T-helper 2 cell treated with Interferon-gamma antibody and Interleukin-4, amounts not matched to agents 5 μg/mL and 100 μg/mL, for 36 hours (primary cell): ENCODE data around the gene C14orf39.
"Not testable (repeated sequence)": the region's sequence is repeated elsewhere in the genome, so short reads cannot be mapped to it uniquely, and the experiment has no call there.

Experiments
- DNase-seq: peaks from one replicate; pipeline ENCODE4 v3.0.0; 2021; ENCODE audit warnings: low spot score
- H3K27ac Mint-ChIP-seq: one replicate; pipeline ENCODE4 v1.8.0; 2021; ENCODE audit warnings: mild to moderate bottlenecking, mixed read lengths
- H3K27me3 Mint-ChIP-seq: one replicate; pipeline ENCODE4 v1.8.0; 2021; ENCODE audit warnings: low read depth, mixed read lengths
- H3K36me3 Mint-ChIP-seq: one replicate; pipeline ENCODE4 v1.8.0; 2021; ENCODE audit warnings: low read depth, mixed read lengths
- H3K4me1 Mint-ChIP-seq: one replicate; pipeline ENCODE4 v1.8.0; 2021; ENCODE audit warnings: low read depth, mixed read lengths
- H3K4me3 Mint-ChIP-seq: one replicate; pipeline ENCODE4 v1.8.0; 2022; ENCODE audit warnings: mild to moderate bottlenecking, moderate library complexity, mixed read lengths
- H3K9me3 Mint-ChIP-seq: one replicate; pipeline ENCODE4 v1.8.0; 2021; ENCODE audit warnings: mixed read lengths

The C14orf39 gene

DNA sequence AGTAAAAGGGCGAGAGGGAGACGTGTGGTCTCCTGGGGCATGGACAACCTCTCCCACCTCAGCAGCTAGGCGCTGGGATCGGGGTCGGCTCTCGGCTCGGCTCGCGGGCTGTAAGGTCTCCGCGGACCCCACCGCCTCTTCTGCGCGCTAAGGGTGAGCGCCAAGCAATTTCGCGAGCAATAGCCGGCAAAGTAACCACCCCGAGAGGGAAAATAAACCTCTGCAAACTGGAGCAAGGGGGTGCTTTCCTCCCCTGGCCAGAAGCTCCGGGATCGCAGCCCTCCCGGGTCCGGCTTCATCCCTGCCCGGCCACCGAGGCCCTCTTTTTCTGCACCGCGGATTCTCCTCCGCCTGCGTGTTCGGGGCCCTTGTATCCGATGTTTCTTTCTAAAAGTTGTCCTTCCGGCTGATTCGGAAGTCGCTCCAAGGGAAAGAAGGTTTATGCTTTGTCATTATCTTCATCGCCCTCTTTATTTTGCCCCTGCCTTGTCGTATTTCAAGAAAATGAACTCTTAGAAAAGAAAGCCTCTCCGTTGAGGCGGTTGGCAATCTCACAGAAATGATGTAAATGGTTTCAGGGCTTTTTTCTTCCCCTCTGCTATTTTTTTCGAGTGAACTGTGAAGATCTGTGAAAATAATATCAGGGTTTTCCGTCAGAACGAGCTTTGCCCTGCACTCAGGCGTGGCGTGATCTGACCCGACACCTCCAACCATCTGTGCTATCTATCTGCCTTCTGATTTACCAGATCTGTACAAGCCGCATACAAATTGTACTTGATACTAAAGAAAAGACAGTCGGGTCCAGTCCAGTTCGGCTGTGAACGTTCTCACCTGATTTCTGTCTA, 21.3 kb upstream of the C14orf39 start:
- Mint-ChIP-seq H3K9me3 (no peaks in the 10 kb centered on the region), H3K27me3 (peaks cover 89% of the 10 kb centered on the region), H3K4me1 (peaks cover 4% of the 10 kb centered on the region), H3K36me3 (no peaks in the 10 kb centered on the region), H3K27ac (no peak overlapping the region), H3K4me3 (no peak overlapping the region)
- DNase-seq, result no peak

DNA sequence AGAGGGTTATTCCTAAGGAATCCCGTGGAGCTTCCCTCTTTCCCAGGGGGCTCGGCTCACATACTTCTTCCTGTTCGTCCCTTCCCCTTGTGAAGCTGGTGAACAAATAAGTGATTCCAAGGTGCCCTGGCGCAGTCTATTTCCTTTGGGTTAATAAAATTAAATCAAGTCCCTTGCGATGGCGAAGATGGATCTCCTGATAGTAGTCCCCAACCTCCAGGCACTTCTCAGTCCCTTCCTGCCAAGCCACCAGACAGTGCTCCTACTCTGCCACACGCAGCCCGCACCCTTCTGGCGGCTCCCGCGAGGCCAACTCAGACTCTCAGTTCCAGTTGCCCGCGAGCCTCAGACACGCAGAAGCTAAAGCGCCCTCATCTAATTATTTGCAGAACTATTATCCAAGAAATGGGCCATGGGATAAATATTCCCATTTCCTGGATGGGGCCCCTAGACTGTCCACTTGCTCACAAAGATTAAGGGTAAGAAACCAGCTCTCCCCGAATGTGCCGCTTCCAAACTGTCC, 20.7 kb upstream of the C14orf39 start:
- peaks cover 86% of the 10 kb centered on the region for H3K27me3 Mint-ChIP-seq
- no peak for DNase-seq
- H3K4me3 Mint-ChIP-seq, result no peak overlapping the region
- H3K4me1 Mint-ChIP-seq, result peaks cover 4% of the 10 kb centered on the region
- no peaks in the 10 kb centered on the region for H3K36me3 Mint-ChIP-seq
- H3K9me3 Mint-ChIP-seq, result no peaks in the 10 kb centered on the region
- no peak overlapping the region for H3K27ac Mint-ChIP-seq

DNA sequence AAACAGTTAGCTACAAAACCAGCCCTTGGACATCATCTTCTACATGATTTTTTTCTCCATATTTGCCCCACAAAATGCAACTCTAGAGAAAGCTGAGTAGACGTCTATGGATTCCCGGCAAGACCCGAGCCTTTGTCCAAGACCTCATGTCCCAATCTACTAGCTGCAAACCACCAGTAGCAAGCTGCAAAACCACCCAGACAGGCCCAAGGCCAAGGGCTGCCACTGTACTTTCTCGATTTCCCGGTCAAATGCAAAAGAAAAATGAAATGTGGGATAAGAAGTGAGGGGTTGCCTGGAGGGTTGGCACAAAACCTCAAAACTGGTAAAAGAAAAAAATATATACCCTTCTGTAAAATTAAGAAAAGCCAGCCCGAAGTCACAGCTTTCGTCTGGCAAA, 20.1 kb upstream of the C14orf39 start:
- no peaks in the 10 kb centered on the region for H3K9me3 Mint-ChIP-seq
- no peaks in the 10 kb centered on the region for H3K36me3 Mint-ChIP-seq
- H3K27ac Mint-ChIP-seq, result no peak overlapping the region
- H3K4me3 Mint-ChIP-seq, result no peak overlapping the region
- no peak for DNase-seq
- H3K4me1 Mint-ChIP-seq, result peaks cover 4% of the 10 kb centered on the region
- peaks cover 85% of the 10 kb centered on the region for H3K27me3 Mint-ChIP-seq

GRCh38 chr14:60505448-60505847, 19.6 kb upstream of the C14orf39 start:
- Mint-ChIP-seq H3K4me3 (no peak overlapping the region), H3K27me3 (peaks cover 82% of the 10 kb centered on the region), H3K4me1 (peaks cover 4% of the 10 kb centered on the region), H3K36me3 (no peaks in the 10 kb centered on the region), H3K27ac (no peak overlapping the region), H3K9me3 (no peaks in the 10 kb centered on the region)
- no peak for DNase-seq

DNA sequence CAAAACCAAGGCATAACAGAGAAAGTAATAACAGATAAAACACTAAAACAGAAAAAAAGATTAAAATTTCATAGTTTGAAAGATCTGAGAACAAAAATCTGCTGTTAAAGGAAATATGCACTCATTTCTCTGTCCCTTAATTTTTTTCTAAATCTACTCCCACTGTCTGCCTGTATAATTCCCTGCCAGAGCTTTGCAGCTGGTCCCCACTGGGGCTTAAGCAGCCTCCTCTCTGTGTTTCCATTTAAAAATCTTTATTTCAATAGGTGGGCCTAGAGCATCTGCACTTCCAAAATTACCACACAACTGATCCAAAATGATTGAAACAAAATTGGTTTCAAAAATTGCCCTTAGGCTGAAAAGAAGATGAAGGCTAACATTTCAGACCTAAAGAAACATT, 16.7 kb upstream of the C14orf39 start:
- DNase-seq, result no peak
- no peak overlapping the region for H3K4me3 Mint-ChIP-seq
- no peaks in the 10 kb centered on the region for H3K9me3 Mint-ChIP-seq
- H3K27ac Mint-ChIP-seq, result no peak overlapping the region
- no peaks in the 10 kb centered on the region for H3K4me1 Mint-ChIP-seq
- H3K36me3 Mint-ChIP-seq, result no peaks in the 10 kb centered on the region
- peaks cover 56% of the 10 kb centered on the region for H3K27me3 Mint-ChIP-seq

DNA sequence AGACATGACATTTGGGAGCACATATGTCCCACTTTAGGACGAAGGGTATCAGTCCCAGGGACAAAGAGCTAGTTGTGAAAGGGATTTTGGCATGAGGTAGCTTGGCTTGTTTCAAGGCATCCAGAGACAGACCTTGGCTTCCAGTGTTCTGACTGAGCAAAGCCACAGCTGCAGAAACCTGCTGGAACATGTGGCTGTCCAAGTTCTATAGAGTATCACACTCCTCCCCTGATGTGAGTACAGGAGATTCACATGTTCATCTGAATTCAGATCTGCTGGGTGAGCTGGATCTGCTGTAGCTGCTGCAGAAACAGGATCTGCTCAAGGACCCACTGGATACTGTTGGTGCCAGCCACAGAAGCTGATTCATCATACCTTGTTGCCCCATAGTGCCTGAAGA, 10.1 kb upstream of the C14orf39 start:
- peaks cover 15% of the 10 kb centered on the region for H3K27me3 Mint-ChIP-seq
- no peaks in the 10 kb centered on the region for H3K4me1 Mint-ChIP-seq
- no peaks in the 10 kb centered on the region for H3K9me3 Mint-ChIP-seq
- no peaks in the 10 kb centered on the region for H3K36me3 Mint-ChIP-seq
- no peak for DNase-seq
- H3K4me3 Mint-ChIP-seq, result no peak overlapping the region
- no peak overlapping the region for H3K27ac Mint-ChIP-seq

DNA sequence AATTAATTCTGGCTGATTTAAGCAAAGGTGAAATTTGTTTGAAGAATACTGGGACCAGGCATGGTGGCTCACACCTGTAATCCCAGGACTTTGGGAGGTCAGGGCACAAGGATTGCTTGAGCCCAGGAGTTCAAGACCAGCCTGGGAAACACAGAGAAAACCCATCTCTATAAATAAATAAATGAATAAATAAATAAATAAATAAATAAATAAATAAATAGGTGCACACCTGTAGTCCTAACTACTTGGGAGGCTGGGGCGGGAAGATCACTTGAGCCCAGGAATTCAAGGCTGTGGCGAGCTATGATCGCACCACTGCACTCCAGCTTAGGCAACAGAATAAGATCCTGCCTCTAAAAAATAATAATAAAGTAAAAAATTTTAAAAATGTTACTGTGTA, 4.4 kb upstream of the C14orf39 start:
- no peak overlapping the region for H3K27ac Mint-ChIP-seq
- peaks cover 3% of the 10 kb centered on the region for H3K4me1 Mint-ChIP-seq
- DNase-seq, result no peak
- H3K27me3 Mint-ChIP-seq, result peaks cover 11% of the 10 kb centered on the region
- no peak overlapping the region for H3K4me3 Mint-ChIP-seq
- H3K36me3 Mint-ChIP-seq, result no peaks in the 10 kb centered on the region
- no peaks in the 10 kb centered on the region for H3K9me3 Mint-ChIP-seq

GRCh38 chr14:60488175-60488574, 2.3 kb upstream of the C14orf39 start:
- Mint-ChIP-seq H3K4me1 (peaks cover 3% of the 10 kb centered on the region), H3K9me3 (no peaks in the 10 kb centered on the region), H3K4me3 (no peak overlapping the region), H3K27ac (no peak overlapping the region), H3K36me3 (no peaks in the 10 kb centered on the region), H3K27me3 (peaks cover 13% of the 10 kb centered on the region)
- no peak for DNase-seq

DNA sequence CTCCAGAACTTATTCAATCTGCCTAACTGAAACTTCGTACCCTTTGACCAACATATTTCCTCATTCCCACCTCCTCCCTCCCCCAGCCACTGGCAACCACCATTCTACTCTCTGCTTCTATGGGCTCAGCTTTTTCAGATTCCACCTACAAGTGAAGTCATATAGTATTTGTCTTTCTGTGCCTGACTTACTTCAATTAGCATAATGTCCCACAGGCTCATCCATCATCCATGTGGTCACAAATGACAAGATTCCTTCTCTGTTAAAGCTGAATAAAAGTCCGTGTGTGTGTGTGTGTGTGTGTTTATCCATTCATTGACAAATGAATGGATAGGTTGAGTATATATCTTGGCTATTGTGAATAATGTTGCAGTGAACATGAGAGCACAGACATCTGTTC, 1.3 kb upstream of the C14orf39 start:
- Mint-ChIP-seq H3K36me3 (no peaks in the 10 kb centered on the region), H3K27ac (no peak overlapping the region), H3K4me3 (no peak overlapping the region), H3K9me3 (no peaks in the 10 kb centered on the region), H3K27me3 (peaks cover 16% of the 10 kb centered on the region), H3K4me1 (peaks cover 3% of the 10 kb centered on the region)
- DNase-seq, result no peak

DNA sequence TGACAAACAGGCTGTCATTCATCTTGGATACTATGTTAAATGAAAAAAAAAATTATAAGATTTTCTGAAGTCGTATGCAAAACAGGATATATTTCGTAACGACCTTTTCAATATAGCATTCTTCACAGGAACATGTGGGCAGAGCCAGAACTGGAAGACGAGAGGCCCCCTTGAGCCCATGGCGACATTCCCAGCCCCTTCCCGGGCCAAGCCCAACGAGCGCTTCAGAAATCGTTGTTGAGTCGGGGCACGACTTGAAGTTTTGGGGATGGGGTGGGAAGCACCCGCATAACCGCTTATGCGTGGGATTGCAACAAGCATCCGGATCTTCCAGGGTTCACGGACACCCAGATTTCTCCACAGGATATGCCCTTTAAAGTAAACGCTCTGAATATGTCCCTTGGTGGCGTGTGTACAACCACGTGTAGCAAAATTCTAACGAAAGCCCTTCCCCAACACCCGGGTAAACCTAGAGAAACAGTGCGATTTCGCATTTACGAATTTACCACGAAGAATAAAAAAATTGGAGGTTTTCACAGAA, 736 bp downstream of the C14orf39 start:
- no peak overlapping the region for H3K27ac Mint-ChIP-seq
- peak overlapping the region; percentile 10 for H3K4me3 Mint-ChIP-seq
- peaks cover 3% of the 10 kb centered on the region for H3K4me1 Mint-ChIP-seq
- peaks cover 11% of the 10 kb centered on the region for H3K27me3 Mint-ChIP-seq
- DNase-seq, result no peak
- no peaks in the 10 kb centered on the region for H3K36me3 Mint-ChIP-seq
- peaks cover 4% of the 10 kb centered on the region for H3K9me3 Mint-ChIP-seq

GRCh38 chr14:60482743-60483142, 3.1 kb downstream of the C14orf39 start:
- no peak for DNase-seq
- Mint-ChIP-seq H3K4me3 (no peak overlapping the region), H3K4me1 (peaks cover 3% of the 10 kb centered on the region), H3K27ac (no peak overlapping the region), H3K27me3 (peaks cover 11% of the 10 kb centered on the region), H3K9me3 (peaks cover 4% of the 10 kb centered on the region), H3K36me3 (no peaks in the 10 kb centered on the region)

GRCh38 chr14:60480248-60480647, 5.6 kb downstream of the C14orf39 start:
- not testable (repeated sequence) for H3K36me3 Mint-ChIP-seq, H3K27ac Mint-ChIP-seq, H3K4me3 Mint-ChIP-seq, H3K9me3 Mint-ChIP-seq, H3K4me1 Mint-ChIP-seq, DNase-seq
- H3K27me3 Mint-ChIP-seq, result peaks cover 11% of the 10 kb centered on the region

GRCh38 chr14:60455875-60456274, 30.0 kb downstream of the C14orf39 start:
- H3K4me1 Mint-ChIP-seq, result no peaks in the 10 kb centered on the region
- no peaks in the 10 kb centered on the region for H3K9me3 Mint-ChIP-seq
- H3K36me3 Mint-ChIP-seq, result no peaks in the 10 kb centered on the region
- no peak overlapping the region for H3K4me3 Mint-ChIP-seq
- no peak for DNase-seq
- H3K27me3 Mint-ChIP-seq, result no peaks in the 10 kb centered on the region
- H3K27ac Mint-ChIP-seq, result no peak overlapping the region

DNA sequence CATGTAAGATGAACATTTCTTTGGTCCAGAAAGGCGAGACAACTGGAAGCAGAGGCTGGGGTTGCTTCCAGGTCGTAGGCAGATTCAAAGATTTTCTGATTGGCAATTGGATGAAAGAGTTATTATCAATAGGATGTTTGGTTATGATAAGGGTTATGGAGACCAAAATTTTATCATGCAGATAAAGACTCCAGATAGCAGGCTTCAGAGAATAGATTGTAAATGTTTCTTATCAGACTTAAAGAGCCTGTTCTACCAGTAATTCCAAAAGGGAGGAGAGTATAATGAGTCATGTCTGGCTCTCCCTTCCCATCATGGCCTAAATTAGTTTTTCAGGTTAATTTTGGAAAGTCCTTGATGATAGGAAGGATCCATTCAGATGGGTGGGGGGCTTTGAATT, 55.6 kb downstream of the C14orf39 start:
- H3K27ac Mint-ChIP-seq, result no peak overlapping the region
- no peak overlapping the region for H3K4me3 Mint-ChIP-seq
- H3K4me1 Mint-ChIP-seq, result no peaks in the 10 kb centered on the region
- no peaks in the 10 kb centered on the region for H3K36me3 Mint-ChIP-seq
- H3K27me3 Mint-ChIP-seq, result no peaks in the 10 kb centered on the region
- H3K9me3 Mint-ChIP-seq, result no peaks in the 10 kb centered on the region
- no peak for DNase-seq
